ENCODE results near the gene FBXW11.

- TF ChIP-seq TAF1 (IDR thresholded peaks at IDR 0.05; ENCODE audit: borderline replicate concordance, low read depth, low read length) (no peak), POLR2A (IDR thresholded peaks at IDR 0.05; ENCODE audit: low read depth, low read length) (no peak), POLR2AphosphoS5 (IDR thresholded peaks at IDR 0.05; ENCODE audit: low read depth, low read length) (no peak)
Measured at GRCh38 chr5:171874234-171874633, 132.2 kb downstream of the FBXW11 start.

Data from GM12892 (cell line).